ENCODE measurements around the gene CYP4B1. TPM values are rescaled to one million over a fixed set of nuclear protein-coding genes. Genes with fewer than 3 reads are reported as not detected.

The CYP4B1 gene
- total RNA-seq, 1 experiment from 2014 or later, result not detected

GRCh38 chr1:46802081-46802480 is 3.2 kb downstream of the CYP4B1 start:
- Mint-ChIP-seq H3K4me1 (peaks cover 6 to 12% of the 10 kb centered on the region in 2 experiments), H3K27me3 (ENCODE audit: low read depth) (peaks cover 28% of the 10 kb centered on the region), H3K27ac (no peak overlapping the region), H3K9me3 (no peaks in the 10 kb centered on the region), H3K4me3 (no peak overlapping the region), H3K36me3 (ENCODE audit: insufficient read depth in 1 of 3, low read depth in 3 of 3) (no peaks in the 10 kb centered on the region)
- Histone ChIP-seq H3K9me3 (ENCODE audit: control insufficient read depth, low read depth, low read length) (no peaks in the 10 kb centered on the region), H3K79me2 (ENCODE audit: insufficient read depth, low read length) (no peaks in the 10 kb centered on the region), H4K5ac (ENCODE audit: insufficient read length, low read depth, low read length) (no peak overlapping the region), H3K14ac (ENCODE audit: insufficient read depth, low read length) (no peak overlapping the region), H2BK120ac (ENCODE audit: low read depth, low read length, poor library complexity, severe bottlenecking) (no peak overlapping the region), H3K27ac (ENCODE audit: insufficient read length, low read depth, low read length) (no peak overlapping the region), H4K20me1 (ENCODE audit: control insufficient read depth, insufficient read depth, insufficient read length) (no peaks in the 10 kb centered on the region), H3K4me2 (ENCODE audit: insufficient read depth, insufficient read length, low read length) (no peak overlapping the region), H3K56ac (ENCODE audit: insufficient read length, low read depth, low read length) (no peak overlapping the region), H4K91ac (ENCODE audit: insufficient read length, low read depth, low read length) (no peak overlapping the region), H3K4me1 (ENCODE audit: insufficient read depth, low read length) (no peaks in the 10 kb centered on the region), H3T11ph (ENCODE audit: low read length) (no peak overlapping the region), H3K23ac (ENCODE audit: insufficient read length, low read depth, low read length) (no peak overlapping the region), H3K79me1 (ENCODE audit: insufficient read depth, low read depth, low read length, poor library complexity, severe bottlenecking) (no peaks in the 10 kb centered on the region), H2BK5ac (ENCODE audit: insufficient read length, low read length) (no peak overlapping the region), H3K23me2 (ENCODE audit: insufficient read length, low read depth, low read length, poor library complexity, severe bottlenecking) (no peaks in the 10 kb centered on the region), H3K4ac (ENCODE audit: low read depth, low read length) (no peak overlapping the region), H3K27me3 (ENCODE audit: insufficient read depth, low read length) (no peaks in the 10 kb centered on the region), H4K8ac (replicated peaks; ENCODE audit: insufficient read length, low read depth, low read length) (no peak overlapping the region), H2AK5ac (ENCODE audit: insufficient read length, low read length) (no peak overlapping the region), H2AFZ (ENCODE audit: low read length) (no peak overlapping the region), H2BK20ac (ENCODE audit: low read depth, low read length, poor library complexity, severe bottlenecking) (no peak overlapping the region), H2BK15ac (ENCODE audit: low read depth, low read length) (no peak overlapping the region), H3K18ac (ENCODE audit: insufficient read length, low read depth, low read length) (no peak overlapping the region), H3K9ac (ENCODE audit: extremely low read depth, insufficient read length, low read length) (no peak overlapping the region), H2BK12ac (ENCODE audit: insufficient read length, low read depth, low read length) (no peak overlapping the region)
- no CpG with 5 or more reads among the region's 1 CpG for WGBS (ENCODE audit: extremely low coverage, insufficient read length, low lambda C conversion rate)
- no peak for DNase-seq
- no peak for TF ChIP-seq CTCF (conservative IDR thresholded peaks at IDR 0.05)
